Measurements from ENCODE around the gene HGF. TPM values are rescaled to one million over a fixed set of nuclear protein-coding genes. Genes with fewer than 3 reads are reported as not detected.

HGF gene
- total RNA-seq, 2 experiments from 2014 or later: not detected

GRCh38 chr7:81761821-81762220 is 8.0 kb downstream of the HGF start:
- Mint-ChIP-seq H3K4me3 (no peak overlapping the region), H3K4me1 (no peaks in the 10 kb centered on the region), H3K27ac (no peak overlapping the region), H3K36me3 (no peaks in the 10 kb centered on the region), H3K27me3 (no peaks in the 10 kb centered on the region), H3K9me3 (no peaks in the 10 kb centered on the region)
- no peak for DNase-seq
- no peak for ATAC-seq (ENCODE audit: low read depth)
- POLR2A ChIA-PET: no interaction called here

- Mint-ChIP-seq H3K4me1 (no peaks in the 10 kb centered on the region), H3K36me3 (no peaks in the 10 kb centered on the region), H3K9me3 (no peaks in the 10 kb centered on the region), H3K27ac (no peak overlapping the region), H3K27me3 (no peaks in the 10 kb centered on the region), H3K4me3 (no peak overlapping the region)
- no peak for ATAC-seq (ENCODE audit: low read depth)
- POLR2A ChIA-PET: no interaction called here
- no peak for DNase-seq
Observed at GRCh38 chr7:81761031-81761430, 8.8 kb downstream of the HGF start.

- Mint-ChIP-seq H3K27ac (no peak overlapping the region), H3K4me3 (no peak overlapping the region), H3K4me1 (no peaks in the 10 kb centered on the region), H3K36me3 (no peaks in the 10 kb centered on the region), H3K27me3 (no peaks in the 10 kb centered on the region), H3K9me3 (no peaks in the 10 kb centered on the region)
- POLR2A ChIA-PET: no interaction called here
- ATAC-seq (ENCODE audit: low read depth): no peak
- DNase-seq: no peak
Observed at GRCh38 chr7:81754918-81755696, 14.7 kb downstream of the HGF start.

DNA sequence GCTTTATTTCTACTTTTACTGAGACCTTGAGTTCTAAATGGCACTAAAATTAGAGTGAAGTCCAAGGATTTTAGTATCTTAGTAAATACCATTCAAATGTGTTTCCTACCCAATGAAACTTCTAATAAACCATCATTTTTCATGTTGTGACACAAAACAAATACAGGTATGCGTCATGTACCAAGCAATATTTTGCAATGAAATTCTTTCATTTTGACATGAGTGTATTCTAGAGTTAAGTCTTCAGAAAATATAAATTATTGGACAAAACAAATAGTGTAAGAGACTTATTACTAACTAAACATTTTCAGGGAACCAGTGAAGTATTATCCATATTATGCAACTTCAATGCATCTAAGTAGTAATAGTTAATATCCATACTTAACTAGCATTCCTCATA is 16.5 kb downstream of the HGF start:
- H3K36me3 Mint-ChIP-seq: no peaks in the 10 kb centered on the region
- H3K27me3 Mint-ChIP-seq: no peaks in the 10 kb centered on the region
- POLR2A ChIA-PET: no interaction called here
- H3K27ac Mint-ChIP-seq: no peak overlapping the region
- H3K9me3 Mint-ChIP-seq: no peaks in the 10 kb centered on the region
- H3K4me1 Mint-ChIP-seq: no peaks in the 10 kb centered on the region
- no peak overlapping the region for H3K4me3 Mint-ChIP-seq
- ATAC-seq (ENCODE audit: low read depth) (no peak), DNase-seq (no peak)

DNA sequence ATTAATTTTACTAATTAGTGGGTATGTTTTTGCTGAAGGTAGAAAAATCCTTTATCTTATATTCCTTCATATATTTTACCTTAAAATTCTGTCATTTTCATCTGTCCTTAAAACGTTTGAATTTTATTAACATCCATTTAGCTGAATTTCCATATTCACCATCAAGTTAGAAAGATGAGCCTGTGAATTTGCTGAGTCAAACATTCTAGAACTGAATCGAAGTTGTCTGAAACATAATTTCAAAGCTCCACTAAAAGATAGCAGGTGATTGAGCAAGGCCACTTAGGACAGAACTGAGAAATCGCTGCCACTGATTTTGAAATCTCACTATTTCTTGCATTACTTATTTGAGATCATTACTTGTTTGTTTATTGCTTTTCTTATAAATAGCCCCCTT is 17.5 kb downstream of the HGF start:
- H3K9me3 Mint-ChIP-seq: no peaks in the 10 kb centered on the region
- DNase-seq (no peak), ATAC-seq (ENCODE audit: low read depth) (no peak)
- no peaks in the 10 kb centered on the region for H3K27me3 Mint-ChIP-seq
- H3K4me1 Mint-ChIP-seq: no peaks in the 10 kb centered on the region
- H3K27ac Mint-ChIP-seq: no peak overlapping the region
- H3K36me3 Mint-ChIP-seq: no peaks in the 10 kb centered on the region
- POLR2A ChIA-PET: no interaction called here
- no peak overlapping the region for H3K4me3 Mint-ChIP-seq

GRCh38 chr7:81751619-81752317 is 18.1 kb downstream of the HGF start:
- H3K9me3 Mint-ChIP-seq: no peaks in the 10 kb centered on the region
- POLR2A ChIA-PET: no interaction called here
- no peak for DNase-seq
- no peaks in the 10 kb centered on the region for H3K4me1 Mint-ChIP-seq
- ATAC-seq (ENCODE audit: low read depth): no peak
- no peaks in the 10 kb centered on the region for H3K36me3 Mint-ChIP-seq
- H3K4me3 Mint-ChIP-seq: no peak overlapping the region
- no peaks in the 10 kb centered on the region for H3K27me3 Mint-ChIP-seq
- H3K27ac Mint-ChIP-seq: no peak overlapping the region

GRCh38 chr7:81745637-81746036 is 24.2 kb downstream of the HGF start:
- ATAC-seq (ENCODE audit: low read depth): no peak

GRCh38 chr7:81744389-81744788 is 25.5 kb downstream of the HGF start:
- Mint-ChIP-seq H3K27ac (no peak overlapping the region), H3K4me1 (no peaks in the 10 kb centered on the region), H3K36me3 (no peaks in the 10 kb centered on the region), H3K9me3 (peaks cover 2% of the 10 kb centered on the region), H3K4me3 (no peak overlapping the region), H3K27me3 (no peaks in the 10 kb centered on the region)
- no peak for ATAC-seq (ENCODE audit: low read depth)
- DNase-seq: no peak
- POLR2A ChIA-PET: no interaction called here

More at GRCh38 chr7:81745637-81746036, 24.2 kb downstream of the HGF start:
- Mint-ChIP-seq H3K4me1 (no peaks in the 10 kb centered on the region), H3K27ac (no peak overlapping the region), H3K9me3 (peaks cover 2% of the 10 kb centered on the region), H3K4me3 (no peak overlapping the region), H3K27me3 (no peaks in the 10 kb centered on the region), H3K36me3 (no peaks in the 10 kb centered on the region)
- DNase-seq: no peak
- POLR2A ChIA-PET: no interaction called here

DNA sequence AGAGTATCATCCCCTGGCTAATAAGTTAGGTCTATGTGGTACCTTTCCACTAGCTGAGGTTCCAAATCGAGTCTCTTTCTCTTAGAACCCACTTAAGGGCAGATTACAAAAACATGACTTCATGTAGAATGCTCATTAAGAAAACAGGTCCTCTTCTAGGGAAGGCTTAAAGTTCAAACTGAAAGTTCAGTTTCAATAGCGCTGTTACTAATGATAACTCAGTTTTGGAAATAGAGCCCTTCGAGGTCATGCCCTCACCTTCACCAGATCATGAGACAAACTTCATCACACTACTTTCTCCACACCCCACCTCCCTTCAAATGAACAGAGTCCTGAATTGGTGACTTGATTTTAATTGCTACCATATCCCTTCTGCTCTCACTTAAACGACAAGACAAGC is 26.2 kb downstream of the HGF start:
- Mint-ChIP-seq H3K27me3 (no peaks in the 10 kb centered on the region), H3K36me3 (no peaks in the 10 kb centered on the region), H3K9me3 (peaks cover 4% of the 10 kb centered on the region), H3K27ac (no peak overlapping the region), H3K4me1 (no peaks in the 10 kb centered on the region), H3K4me3 (no peak overlapping the region)
- POLR2A ChIA-PET: no interaction called here
- no peak for DNase-seq
- no peak for ATAC-seq (ENCODE audit: low read depth)

DNA sequence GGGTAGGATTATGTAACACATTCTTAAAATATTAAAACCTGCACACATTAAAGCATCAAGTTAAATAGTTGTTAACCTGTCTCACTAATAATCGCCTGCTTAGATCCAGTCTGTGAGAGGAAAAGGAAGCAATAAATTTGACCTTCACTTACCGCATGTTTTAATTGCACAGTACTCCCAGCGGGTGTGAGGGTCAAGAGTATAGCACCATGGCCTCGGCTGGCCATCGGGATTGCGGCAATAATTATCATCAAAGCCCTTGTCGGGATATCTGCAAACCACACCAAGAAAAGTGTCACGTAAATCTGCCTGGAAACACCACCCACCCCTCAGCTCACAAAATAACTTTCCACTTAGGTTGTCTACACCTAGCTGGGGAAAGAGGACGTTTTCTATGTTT is 26.6 kb downstream of the HGF start:
- peaks cover 4% of the 10 kb centered on the region for H3K9me3 Mint-ChIP-seq
- no peaks in the 10 kb centered on the region for H3K27me3 Mint-ChIP-seq
- no peaks in the 10 kb centered on the region for H3K4me1 Mint-ChIP-seq
- DNase-seq (no peak), ATAC-seq (ENCODE audit: low read depth) (no peak)
- H3K4me3 Mint-ChIP-seq: no peak overlapping the region
- H3K27ac Mint-ChIP-seq: no peak overlapping the region
- no peaks in the 10 kb centered on the region for H3K36me3 Mint-ChIP-seq
- POLR2A ChIA-PET: no interaction called here

GRCh38 chr7:81740403-81740802 is 29.4 kb downstream of the HGF start:
- no peak overlapping the region for H3K4me3 Mint-ChIP-seq
- no peak for ATAC-seq (ENCODE audit: low read depth)
- POLR2A ChIA-PET: no interaction called here
- no peaks in the 10 kb centered on the region for H3K4me1 Mint-ChIP-seq
- H3K9me3 Mint-ChIP-seq: peaks cover 1% of the 10 kb centered on the region
- H3K27ac Mint-ChIP-seq: no peak overlapping the region
- H3K27me3 Mint-ChIP-seq: no peaks in the 10 kb centered on the region
- no peaks in the 10 kb centered on the region for H3K36me3 Mint-ChIP-seq
- no peak for DNase-seq

- H3K36me3 Mint-ChIP-seq: no peaks in the 10 kb centered on the region
- no peaks in the 10 kb centered on the region for H3K4me1 Mint-ChIP-seq
- ATAC-seq (ENCODE audit: low read depth): no peak
Observed at GRCh38 chr7:81736091-81736490, 33.8 kb downstream of the HGF start.

DNA sequence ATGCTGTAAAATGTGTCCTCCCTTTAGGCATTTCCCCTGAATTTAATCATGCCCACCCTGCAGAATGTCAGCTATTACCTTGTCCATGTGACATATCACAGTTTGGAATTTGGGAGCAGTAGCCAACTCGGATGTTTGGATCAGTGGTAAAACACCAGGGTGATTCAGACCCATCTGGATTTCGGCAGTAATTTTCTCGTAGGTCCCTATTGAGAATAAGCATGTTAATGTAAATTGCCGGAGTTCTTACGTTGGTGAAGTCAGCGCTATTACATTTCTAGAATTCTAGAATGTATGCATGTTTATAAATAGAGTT is 44.1 kb downstream of the HGF start:
- no peaks in the 10 kb centered on the region for H3K27me3 Mint-ChIP-seq
- H3K36me3 Mint-ChIP-seq: no peaks in the 10 kb centered on the region
- DNase-seq (no peak), ATAC-seq (ENCODE audit: low read depth) (no peak)
- no peaks in the 10 kb centered on the region for H3K9me3 Mint-ChIP-seq
- no peak overlapping the region for H3K27ac Mint-ChIP-seq
- POLR2A ChIA-PET: no interaction called here
- no peaks in the 10 kb centered on the region for H3K4me1 Mint-ChIP-seq
- no peak overlapping the region for H3K4me3 Mint-ChIP-seq

More at GRCh38 chr7:81736091-81736490, 33.8 kb downstream of the HGF start:
- peaks cover 2% of the 10 kb centered on the region for H3K27me3 Mint-ChIP-seq
- peaks cover 1% of the 10 kb centered on the region for H3K9me3 Mint-ChIP-seq
- POLR2A ChIA-PET: no interaction called here
- no peak overlapping the region for H3K4me3 Mint-ChIP-seq
- no peak overlapping the region for H3K27ac Mint-ChIP-seq
- no peak for DNase-seq

DNA sequence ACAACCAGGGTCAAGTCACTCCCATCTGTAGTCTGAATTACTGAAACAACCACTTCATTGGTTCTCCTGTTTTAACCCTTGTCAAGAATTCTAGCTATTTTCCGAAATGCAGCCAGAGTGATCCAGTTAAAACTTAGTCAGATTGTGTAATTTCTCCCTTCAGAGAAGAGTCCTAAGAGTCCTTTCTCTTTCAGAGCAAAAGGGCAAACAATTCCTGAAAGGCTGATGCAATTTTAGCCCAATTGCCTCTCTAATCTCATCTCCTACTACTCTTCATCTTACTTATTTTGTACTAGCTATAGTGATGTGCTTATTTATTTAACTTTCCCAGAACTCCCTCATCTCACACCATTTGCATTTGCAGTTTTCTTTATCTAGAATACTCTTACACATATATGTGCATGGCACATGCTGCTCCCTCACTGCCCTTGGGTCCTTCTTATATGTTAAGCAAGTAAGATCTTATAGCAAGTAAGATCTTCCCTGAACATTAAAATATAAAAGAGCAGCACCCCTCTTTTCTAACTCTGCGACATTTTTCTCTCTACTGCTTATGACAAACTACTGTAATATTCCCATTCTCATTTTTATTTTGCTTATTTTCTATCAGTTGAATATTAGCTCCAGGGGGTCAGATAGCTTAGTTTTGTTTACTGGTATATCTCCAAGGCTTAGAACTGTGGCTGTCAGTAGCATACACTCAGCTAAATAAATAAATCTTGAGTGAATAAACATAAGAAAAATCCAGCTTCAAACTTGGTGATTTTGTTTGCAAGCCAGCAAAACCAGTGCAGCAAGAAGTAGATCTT is 44.6 kb downstream of the HGF start:
- no peaks in the 10 kb centered on the region for H3K4me1 Mint-ChIP-seq
- no peak for ATAC-seq (ENCODE audit: low read depth)
- H3K36me3 Mint-ChIP-seq: no peaks in the 10 kb centered on the region
- no peak overlapping the region for H3K27ac Mint-ChIP-seq
- no peak for DNase-seq
- H3K27me3 Mint-ChIP-seq: no peaks in the 10 kb centered on the region
- POLR2A ChIA-PET: no interaction called here
- no peak overlapping the region for H3K4me3 Mint-ChIP-seq
- H3K9me3 Mint-ChIP-seq: no peaks in the 10 kb centered on the region

All from activated naive CD8-positive, alpha-beta T cell treated with anti-CD3 and anti-CD28 coated beads, Interleukin-2, amount 10 ng/mL, durations not matched to agents 7 days and 5 days (primary cell).